Medulla oblongata (tissue), 1 donor: Measurements from ENCODE around the gene ZNF225.
"Not testable (repeated sequence)": the region's sequence is repeated elsewhere in the genome, so short reads cannot be mapped to it uniquely, and the experiment has no call there.

Source experiments
- DNase-seq: peaks from one replicate; pipeline ENCODE4 v3.0.0-alpha.2; 2015; ENCODE audit errors: extremely low spot score

Gene ZNF225

DNA sequence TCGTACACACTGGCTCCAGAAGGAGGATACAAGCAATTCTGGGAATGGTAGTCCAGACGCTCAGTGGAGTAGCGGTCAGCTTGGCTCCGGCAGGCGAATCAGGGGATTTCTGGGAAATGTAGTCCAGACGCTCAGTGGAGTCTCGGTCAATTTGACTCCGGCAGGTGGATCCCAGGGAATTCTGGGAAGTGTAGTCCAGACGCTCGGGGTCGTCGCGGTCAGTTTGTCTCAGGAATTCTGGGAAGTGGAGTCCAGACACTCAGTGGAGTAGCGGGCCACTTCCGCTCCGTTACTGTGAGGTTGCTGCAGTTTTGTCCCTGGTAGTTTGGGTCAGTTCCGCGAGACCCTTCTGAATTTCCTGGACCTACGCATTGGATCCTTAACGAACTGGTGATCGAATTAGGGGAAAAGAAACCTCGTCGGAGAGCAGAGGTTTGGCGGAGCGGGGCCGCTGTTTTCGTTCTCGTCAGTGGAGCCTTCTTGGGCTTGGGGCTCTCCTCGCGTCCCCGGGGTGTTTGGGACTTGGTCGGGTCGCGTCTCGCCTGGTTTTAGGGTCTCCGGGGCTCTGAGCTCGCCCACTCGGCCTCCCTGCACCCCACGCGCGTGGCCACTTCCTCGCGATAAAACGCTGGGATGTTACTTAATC is at the start of gene ZNF225:
TSS of gene ZNF225 (plus strand) at position 262 of the 646 bp plus-strand sequence. CDS start 2,429 bp downstream, outside the sequence.
- peak; percentile 100 for DNase-seq

DNA sequence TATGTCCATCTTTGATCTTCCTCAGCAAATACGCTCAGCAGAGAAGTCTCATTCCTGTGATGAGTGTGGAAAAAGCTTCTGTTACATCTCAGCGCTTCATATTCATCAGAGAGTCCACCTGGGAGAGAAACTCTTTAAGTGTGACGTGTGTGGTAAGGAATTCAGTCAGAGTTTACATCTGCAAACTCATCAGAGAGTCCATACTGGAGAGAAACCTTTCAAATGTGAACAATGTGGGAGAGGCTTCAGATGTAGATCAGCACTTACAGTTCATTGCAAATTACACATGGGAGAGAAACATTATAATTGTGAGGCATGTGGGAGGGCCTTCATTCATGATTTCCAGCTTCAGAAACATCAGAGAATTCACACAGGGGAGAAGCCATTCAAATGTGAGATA is 46.9 kb upstream of the ZNF225 start:
- no peak for DNase-seq

DNA sequence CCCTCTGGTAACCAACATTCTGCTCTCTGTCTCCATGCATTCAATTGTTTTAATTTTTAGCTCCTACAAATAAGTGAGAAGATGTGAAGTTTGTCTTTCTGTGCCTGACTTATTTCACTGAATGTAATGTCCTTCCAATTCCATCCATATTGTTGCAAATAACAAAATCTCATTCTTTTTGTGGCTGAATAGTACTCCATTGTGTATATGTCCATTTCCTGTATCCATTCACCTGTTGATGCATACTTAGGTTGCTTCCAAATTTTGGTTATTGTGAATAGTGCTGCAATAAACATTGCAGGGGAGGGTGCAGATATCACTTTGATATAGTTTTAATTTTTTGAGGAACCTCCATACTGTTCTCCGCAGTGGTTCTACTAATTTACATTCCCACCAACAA is 43.8 kb upstream of the ZNF225 start:
- no peak for DNase-seq

DNA sequence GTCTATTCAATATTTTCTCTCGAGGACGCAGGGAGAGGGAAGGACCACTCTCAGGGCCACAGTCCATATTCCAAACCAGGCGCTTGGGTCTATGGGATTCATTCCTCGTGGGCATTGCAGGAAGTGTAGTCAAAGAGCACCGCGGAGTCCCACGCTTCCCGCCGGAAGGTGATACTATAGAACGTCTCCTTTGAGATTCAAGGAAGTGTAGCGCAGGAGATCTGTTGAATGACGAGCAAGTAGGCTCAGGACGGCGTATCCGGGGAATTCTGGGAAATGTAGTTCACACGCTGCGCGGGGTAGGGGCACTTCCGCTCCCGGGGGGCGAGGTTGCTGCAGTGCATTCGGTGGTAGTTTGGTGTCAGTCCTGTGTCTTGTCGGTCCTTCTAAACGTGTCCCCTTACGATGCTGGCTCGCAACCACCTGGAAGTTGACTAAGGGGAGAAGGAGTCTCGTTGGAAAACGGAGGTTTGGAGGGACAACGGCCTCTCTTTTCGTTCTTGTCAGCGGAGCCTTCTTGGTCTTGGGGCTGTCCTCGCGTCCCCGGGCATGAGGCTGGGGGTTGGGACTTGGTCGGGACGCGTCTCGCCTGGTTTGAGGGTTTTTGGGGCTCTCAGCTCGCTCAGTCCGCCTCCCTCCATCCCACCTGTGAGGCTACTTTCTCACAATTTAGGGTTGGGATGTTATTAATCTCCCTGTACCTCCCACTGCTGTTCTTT is 41.2 kb upstream of the ZNF225 start, which contains the start of gene ZNF284:
TSS of gene ZNF284 (plus strand) at position 336 of the 719 bp plus-strand sequence. CDS start 4,231 bp downstream, outside the sequence.
- DNase-seq: peak; percentile 95

DNA sequence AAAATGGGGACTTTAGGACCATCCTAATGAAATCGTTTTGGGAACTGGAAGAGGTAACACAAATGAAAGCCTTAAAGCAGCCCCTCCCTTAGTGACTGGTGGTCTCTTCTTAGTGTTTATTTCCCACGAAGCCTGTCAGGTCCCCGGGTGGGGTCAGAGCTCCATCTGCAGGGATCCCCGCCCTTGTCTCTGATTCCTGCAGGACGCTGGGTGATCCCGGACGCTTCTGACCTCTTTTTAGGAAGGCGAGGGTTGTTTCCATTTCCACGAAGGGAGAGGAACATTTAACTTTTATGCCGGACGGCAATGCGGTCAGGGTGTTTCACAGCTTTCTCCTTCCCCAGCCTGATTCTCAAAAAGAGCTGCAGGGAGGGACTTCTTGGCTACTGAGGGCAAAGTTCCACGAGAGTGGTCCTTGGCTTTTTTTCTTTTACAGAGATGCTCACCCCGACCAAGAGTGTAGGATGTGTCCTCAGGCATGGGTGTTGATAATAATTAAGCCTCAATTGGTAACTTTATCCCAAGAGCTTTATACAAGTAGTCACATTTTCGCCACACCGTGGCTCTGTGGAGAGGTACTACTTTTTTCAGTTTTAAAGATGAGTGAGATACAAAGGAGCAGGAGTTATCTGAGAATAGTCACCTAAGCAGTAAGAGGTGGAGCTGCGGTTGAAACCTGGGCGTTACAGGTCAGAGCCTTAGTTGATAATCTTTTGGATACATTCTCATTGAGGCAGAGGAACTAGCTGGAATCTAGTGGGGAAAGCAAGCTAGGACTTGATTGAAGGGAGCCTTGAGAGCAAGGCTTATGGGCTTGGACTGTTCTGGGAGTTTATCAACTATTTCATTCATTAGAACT is 40.4 kb upstream of the ZNF225 start:
- no peak for DNase-seq

DNA sequence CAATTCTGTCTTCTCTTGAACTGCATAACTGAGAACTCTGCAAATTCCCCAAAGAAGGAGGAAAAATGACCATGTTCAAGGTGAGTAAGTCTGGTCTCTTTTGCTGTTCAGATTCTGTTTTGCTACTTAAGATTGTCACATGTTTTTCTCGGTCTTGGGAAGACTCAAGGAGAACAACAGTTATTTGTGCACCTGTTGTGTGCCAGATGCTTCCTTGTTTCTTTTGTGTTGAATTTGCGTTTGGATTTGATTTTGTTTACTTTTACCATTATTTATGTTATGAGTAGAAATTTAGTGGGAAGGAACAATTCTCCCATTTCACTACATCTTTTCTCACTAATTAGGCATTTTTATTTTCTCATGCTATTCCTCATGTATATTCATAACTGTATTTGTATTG is 36.9 kb upstream of the ZNF225 start:
- no peak for DNase-seq

DNA sequence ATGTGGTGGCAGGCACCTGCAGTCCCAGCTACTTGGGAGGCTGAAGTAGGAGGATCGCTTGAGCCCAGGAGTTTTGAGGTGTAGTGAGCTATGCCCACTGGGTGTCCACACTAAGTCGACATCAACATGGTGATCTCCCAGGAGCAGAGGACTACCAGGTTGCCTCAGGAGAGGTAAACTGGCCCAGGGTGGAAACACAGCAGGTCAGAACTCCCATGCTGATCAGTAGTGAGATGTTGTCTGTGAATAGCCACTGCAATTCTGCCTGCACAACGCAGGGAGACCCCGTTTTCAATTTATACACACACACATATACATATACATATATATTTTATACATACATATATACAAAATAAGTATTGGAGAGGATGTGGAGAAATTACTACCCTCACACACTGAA is 21.1 kb upstream of the ZNF225 start:
- no peak for DNase-seq

DNA sequence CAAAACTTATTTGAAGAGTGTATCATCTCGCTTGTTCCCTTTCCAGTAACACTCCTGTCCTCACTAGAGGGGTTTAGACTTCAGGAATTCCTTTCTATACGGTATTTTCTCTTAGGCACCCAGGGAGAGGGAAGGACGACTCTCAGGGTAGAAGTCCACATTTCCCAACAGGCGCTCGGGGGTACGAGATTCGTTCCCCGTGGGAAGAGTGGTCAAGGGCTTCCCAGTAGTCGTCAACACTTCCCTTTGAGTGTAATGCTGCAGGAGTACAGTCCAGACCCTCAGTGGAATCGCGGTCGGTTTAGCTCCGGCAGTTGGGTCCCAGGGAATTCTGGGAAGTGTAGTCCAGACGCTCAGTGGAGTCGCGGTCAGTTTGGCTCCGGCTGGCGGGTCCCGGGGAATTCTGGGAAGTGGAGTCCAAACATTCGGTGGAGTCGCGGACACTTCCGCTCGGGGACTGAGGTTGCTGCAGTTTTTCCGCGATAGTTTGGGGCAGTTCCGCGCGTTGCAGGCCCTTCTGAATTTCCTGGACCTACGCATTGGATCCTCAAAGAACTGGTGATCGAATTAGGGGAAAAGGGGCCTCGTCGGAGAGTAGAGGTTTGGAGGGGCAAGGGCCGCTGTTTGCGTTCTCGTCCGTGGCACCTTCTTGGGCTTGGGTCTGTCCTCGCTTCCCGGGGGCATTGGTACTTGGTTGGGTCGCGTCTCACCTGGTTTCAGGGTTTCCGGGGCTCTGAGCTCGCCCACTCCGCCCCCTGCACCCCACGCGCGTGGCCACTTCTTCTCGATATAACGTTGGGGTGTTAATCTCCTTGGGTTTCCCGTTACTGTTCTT is 19.1 kb upstream of the ZNF225 start, which contains the start of gene ZNF224:
TSS of gene ZNF224 (plus strand) at position 431 of the 835 bp plus-strand sequence. CDS start 3,513 bp downstream, outside the sequence.
- DNase-seq: peak; percentile 97

DNA sequence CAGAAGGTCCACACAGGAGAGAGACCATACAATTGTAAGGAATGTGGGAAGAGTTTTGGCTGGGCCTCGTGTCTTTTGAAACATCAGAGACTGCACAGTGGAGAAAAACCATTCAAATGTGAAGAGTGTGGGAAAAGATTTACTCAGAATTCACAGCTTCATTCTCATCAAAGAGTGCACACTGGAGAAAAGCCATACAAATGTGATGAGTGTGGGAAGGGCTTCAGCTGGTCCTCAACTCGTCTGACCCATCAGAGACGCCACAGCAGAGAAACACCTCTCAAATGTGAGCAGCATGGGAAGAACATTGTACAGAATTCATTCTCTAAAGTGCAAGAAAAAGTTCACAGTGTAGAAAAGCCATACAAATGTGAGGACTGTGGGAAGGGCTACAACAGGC is 5.4 kb upstream of the ZNF225 start:
- no peak for DNase-seq

DNA sequence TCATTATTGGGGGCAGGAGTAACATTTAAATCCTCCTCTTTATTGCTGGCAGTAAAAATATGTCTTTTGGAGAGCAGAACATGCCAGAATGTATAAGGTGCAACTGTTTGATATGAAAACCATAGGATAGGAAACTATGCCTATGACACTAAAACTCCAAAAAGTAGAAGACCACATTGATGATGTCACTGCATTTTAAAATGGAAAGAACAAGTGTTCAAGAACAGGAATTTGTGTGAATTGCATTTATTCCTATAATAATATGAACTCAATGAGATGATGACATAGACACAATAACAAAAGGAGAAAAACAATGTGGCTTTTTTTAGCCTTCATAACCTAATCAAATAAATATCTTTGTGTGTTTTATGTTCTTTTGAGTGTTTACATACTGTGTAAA is 3.7 kb upstream of the ZNF225 start:
- DNase-seq: no peak

DNA sequence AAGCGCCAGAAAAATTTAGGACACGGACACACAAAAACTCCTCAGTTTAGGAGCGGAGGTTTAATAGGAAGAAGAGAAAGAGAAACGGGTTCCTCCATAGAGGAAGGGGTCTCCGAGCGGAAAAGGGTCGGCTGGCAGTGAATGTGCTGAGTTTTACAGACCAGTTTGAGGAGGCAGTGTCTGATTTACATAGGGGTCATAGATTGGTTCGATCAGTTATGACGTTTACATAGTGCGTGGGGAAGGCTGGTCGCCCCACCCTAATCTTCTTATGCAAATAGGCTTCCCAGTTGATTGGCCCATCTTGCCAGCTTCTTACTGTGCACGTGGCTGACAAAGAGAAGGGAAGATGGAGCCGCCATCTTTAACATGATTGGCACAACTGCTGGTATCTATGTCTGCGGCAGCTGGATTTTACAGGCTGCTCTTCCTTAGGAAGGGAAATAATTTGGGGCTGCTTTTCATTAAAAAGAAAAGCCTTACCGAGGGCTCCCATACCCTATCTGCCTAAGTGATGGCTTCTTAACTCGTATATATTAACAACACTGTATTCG is 1.2 kb upstream of the ZNF225 start:
- DNase-seq: no peak

DNA sequence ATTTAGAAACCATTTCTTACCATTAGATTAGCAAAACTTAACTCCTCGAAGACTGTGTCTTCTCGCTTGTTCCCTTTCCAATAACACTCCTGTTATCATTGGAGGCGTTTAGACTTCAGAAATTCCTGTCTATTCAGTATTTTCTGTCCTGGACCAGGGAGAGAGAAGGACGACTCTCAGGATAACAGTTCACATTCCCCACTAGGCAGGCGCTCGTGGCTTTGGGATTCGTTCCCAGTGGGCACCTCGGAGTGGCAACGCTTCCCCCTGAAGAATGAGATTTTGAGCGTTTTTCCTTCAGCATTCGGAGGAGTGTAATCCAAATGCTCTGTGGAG is 429 bp upstream of the ZNF225 start:
- no peak for DNase-seq

DNA sequence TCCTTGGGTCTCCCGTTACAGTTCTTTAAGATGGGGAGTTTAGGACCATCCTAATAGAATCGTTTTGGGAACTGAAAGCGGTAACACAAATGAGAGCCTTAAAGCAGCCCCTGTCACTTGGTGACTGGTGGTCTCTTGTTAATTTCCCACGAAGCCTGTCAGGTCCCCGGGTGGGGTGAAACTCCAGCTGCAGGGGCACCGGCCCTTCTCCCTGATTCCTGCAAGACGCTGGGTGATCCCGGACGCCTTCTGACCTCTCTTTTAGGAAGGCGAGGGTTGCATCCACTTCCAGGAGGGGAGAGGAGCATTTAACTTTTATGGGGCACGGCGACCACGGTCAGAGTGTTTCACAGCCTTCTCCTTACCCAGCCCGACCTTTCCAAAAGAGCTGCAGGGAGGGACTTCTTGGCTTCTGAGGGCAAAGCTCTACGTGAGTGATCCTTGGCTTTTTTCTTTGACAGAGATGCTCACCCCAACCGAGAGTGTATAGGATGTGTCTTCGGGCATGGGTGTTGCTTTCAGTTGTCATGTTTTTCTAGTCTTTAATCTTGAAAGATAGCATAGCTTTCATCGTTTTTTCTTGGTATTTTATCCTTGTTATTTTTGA is 688 bp downstream of the ZNF225 start:
- no peak for DNase-seq

DNA sequence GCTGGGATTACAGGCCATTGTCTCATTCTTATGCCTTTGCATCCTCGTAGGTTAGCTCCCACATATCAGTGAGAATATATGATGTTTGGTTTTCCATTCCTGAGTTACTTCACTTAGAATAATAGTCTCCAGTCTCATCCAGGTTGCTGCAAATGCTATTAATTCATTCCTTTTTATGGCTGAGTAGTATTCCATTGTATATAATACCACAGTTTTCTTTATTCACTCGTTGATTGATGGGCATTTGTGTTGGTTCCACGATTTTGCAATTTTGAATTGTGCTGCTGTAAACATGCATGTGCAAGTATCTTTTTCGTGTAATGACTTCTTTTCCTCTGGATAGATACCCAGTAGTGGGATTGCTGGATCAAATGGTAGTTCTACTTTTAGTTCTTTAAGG is 8.0 kb downstream of the ZNF225 start:
- not testable (repeated sequence) for DNase-seq

DNA sequence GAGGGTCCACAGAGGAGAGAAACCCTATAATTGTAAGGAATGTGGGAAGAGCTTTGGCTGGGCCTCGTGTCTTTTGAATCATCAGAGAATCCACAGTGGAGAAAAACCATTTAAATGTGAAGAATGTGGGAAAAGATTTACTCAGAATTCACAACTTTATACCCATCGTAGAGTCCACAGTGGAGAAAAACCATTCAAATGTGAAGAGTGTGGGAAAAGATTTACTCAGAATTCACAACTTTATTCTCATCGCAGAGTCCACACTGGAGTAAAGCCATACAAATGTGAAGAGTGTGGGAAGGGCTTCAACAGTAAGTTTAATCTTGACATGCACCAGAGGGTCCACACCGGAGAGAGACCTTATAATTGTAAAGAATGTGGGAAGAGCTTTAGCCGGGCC is 18.8 kb downstream of the ZNF225 start:
- no peak for DNase-seq

DNA sequence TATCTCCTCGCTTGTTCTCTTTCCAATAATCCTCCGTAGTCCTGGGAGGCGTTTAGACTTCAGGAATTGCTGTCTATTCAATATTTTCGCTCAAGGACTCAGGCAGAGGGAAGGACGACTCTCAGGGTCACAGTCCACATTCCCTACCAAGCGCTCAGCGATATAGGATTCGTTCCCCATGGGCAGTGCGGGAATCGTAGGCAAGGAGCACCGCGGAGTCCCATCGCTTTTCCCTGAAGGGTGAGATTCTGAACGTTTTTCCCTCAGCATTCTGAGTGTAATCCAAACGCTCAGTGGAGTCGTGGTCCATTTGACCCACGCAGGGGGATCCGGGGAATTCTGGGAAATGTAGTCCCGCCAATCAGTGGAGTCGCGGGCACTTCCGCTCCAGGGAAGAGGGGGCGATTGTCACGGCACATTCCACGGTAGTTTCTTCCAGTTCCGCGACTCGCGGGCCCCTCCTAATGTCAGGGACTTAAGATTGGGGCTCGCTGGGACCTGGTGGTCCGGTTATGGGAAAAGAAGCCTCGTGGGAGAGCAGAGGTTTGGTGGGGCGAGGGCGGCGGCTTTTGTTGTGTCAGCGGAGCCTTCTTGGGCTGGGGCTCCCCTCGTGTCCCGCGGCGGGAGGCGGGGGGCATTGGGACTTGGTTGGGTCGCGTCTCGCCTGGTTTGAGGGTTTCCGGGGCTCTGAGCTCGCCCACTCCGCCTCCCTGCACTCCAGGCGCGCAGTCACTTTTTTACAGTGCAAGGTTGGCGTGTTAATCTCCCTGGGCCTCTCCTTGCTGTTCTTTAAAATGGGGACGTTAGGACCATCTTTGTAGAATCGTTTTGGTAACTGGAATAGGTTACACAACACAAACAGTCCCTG is 28.2 kb downstream of the ZNF225 start, which contains the start of gene ZNF234:
TSS of gene ZNF234 (plus strand) at position 364 of the 868 bp plus-strand sequence. CDS start 3,079 bp downstream, outside the sequence.
- peak; percentile 96 for DNase-seq

DNA sequence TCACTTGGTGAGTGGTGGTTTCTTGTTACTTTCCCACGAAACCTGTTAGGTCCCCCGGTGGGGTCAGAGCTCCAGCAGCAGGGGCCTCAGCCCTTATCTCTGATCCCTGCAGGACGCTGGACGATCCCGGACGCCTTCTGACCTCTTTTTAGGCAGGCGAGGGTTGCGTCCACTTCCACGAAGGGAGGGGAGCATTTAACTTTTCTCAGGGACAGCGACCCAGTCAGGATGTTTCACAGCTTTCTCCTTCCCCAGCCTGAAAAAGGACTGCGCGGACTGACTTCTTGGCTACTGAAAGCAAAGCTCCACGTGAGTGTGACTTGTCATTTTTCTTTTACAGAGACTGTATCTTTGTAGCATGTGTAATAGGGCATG is 28.8 kb downstream of the ZNF225 start:
- DNase-seq: peak; percentile 20

DNA sequence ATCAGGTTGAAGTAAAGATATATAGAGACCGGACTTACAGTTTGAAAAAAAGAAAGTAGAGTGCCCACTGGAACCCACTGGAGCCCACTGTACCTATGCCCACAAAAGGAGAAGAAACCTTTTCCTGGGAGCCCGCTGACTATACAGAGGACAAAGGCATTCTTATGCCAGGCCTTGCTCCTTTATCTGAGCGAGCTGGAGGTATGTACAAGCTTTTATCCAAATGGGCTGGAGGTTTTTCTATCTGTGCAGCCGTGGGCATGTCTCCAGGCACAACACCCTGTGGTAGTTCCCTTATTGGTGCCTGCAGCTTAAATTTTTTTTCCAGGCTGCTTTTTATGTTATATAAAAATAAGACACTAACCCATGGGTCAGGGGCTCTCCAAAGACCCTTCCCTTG is 36.6 kb downstream of the ZNF225 start:
- DNase-seq: no peak

DNA sequence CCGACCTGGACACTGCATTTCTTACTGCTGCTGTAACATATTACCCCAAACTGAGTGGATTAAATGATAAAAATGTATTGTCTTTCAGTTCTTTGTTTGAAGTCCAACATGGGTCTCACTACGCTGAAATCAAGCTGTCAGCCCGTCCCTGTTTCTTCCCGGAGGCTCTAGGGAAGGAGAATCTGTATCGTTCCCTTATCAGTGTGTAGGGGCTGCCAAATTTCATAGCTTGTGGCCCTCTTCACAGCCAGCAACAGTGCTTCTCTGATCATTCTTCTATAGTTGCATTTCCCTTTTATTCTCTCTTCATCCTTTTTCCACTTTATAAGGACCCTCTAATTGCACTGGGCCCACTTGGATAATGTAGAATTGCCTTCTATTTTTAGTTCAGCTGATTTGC is 38.3 kb downstream of the ZNF225 start:
- no peak for DNase-seq

DNA sequence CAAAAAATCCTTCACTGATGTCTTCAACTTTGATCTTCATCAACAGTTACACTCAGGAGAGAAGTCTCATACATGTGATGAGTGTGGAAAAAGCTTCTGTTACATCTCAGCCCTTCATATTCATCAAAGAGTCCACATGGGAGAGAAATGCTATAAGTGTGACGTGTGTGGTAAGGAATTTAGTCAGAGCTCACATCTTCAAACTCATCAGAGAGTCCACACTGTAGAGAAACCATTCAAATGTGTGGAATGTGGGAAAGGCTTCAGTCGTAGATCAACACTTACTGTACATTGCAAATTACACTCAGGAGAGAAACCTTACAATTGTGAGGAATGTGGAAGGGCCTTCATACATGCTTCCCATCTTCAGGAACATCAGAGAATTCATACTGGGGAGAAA is 43.3 kb downstream of the ZNF225 start:
- DNase-seq: no peak
